Stimulated activated CD8-positive, alpha-beta memory T cell treated with anti-CD3 and anti-CD28 coated beads, Interleukin-2, amount 100 ng/mL, for 1 hour (primary cell): ENCODE results near the gene TPRA1.

ENCODE experiments used
- DNase-seq, 2 donors: peaks; one replicate each; pipeline ENCODE4 v3.0.0-alpha.2; 2020; ENCODE audit warnings: low read depth in 2 of 2

Gene TPRA1

GRCh38 chr3:127590282-127590592 is 296 bp downstream of the TPRA1 start:
- DNase-seq, result peak in 1 of 2 donors; percentile 15

DNA sequence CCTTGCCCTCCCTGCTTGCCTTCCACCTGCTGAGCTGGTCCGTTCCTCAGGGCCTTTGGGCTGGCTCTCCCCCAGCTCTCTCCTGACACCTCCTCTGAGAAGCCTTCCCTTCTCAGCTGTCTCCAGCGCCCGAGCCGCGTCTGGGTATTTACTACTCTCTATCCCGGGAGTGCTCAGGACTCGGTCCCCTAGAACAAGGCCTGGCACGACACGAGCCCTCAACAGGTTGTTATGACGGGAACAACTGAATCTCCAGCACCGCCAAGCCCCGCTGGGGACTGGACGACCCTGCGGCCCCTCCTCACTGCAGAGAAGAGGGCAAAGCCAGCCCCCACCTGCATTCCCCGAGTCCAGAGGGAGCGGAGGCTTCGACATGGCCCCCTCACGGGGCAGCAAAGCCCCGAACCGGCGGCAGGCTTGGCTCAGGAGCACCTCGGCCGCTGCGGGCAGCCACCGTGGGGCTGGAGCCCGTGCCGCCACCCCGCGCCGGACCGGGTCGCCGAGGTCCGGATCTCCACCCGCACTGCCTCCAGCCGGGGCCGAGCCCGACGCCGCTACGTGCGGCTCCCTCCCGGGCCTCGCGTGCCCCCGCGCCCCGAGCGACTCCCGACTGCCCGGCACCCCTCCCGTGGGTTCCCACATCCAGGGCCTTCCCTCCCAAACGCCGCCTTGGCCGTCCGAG is 792 bp downstream of the TPRA1 start:
- no peak for DNase-seq

- DNase-seq, result no peak
These were observed 1.5 kb downstream of the TPRA1 start for GRCh38 chr3:127588806-127589577.

- no peak for DNase-seq
These were observed 2.7 kb downstream of the TPRA1 start for GRCh38 chr3:127587876-127588275.

DNA sequence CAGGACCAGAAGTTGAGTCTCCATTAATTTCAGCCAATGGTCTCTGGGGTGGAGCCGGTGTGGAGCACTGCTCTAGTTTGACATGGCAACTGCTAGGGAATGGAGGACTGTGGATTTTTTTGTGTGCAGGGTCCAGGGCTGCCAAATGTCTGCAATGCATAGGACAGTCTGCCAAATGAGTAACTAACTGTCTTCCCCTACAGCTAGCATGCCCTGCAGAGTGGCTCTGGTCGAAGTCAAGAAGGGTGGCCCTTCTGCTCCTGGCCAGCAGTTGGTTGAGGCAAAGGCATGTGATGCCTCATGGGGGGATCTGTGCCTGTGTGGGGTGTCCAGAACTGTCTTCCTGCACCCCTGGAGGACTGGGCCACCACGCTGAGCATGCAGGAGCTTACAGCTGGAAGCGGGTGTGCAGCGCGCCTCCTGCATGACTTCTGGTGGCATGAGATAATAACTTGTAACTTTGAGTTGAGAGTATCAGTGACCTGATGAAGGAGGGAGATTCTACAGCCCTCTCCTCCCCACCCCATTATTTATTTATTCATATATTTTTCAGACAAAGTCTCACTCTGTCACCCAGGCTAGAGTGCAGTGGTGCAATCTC is 4.6 kb downstream of the TPRA1 start:
- DNase-seq, result no peak

DNA sequence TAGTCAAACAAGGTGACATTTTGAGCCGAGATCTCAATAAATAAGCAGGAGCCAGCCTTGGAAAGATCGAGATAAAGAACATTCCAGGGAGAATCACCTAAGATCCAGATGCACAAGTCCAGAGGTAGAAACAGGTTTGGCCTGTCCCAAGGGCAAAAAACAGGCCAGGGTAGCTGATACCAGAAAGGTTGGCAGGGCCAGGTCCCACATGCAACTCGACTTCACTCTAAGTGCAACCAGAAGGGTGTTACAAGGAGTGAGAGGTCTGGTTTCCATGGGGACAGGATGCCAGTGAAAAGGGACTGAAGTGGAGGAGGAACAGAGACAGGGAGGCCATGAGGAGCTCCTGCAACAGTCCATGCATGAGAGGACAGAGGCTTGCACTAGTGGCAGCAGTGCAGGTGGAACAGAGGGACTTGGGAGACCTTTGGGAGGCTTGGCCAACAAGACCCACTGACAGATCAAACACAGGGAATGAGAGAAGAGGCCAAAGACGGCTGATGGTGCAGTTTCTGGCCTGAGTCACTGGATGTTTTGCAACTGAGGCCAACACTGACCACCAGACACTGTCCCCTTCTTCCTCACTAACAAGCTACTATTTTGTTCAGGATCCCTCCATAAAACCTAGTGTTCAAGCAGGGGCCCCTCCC is 5.2 kb downstream of the TPRA1 start:
- DNase-seq, result no peak

DNA sequence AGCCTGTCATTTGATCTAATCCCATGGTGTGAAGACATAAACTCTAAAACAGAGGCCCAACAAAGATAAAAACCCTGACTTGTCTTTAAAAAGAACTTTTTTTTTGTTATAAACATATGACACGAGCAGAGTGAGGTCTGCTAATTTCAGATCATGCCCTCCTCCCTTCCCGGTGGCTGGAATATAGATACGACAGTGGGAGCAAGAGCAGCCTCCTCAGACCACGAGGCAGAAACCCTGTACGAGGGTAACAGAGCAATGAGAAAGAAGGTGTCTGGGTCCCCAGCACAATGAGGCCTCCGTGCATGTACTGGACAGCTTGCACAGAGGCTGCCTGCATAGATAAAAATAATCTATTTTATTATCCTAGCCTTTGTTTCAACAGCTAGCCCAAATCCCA is 5.8 kb downstream of the TPRA1 start:
- DNase-seq, result no peak

DNA sequence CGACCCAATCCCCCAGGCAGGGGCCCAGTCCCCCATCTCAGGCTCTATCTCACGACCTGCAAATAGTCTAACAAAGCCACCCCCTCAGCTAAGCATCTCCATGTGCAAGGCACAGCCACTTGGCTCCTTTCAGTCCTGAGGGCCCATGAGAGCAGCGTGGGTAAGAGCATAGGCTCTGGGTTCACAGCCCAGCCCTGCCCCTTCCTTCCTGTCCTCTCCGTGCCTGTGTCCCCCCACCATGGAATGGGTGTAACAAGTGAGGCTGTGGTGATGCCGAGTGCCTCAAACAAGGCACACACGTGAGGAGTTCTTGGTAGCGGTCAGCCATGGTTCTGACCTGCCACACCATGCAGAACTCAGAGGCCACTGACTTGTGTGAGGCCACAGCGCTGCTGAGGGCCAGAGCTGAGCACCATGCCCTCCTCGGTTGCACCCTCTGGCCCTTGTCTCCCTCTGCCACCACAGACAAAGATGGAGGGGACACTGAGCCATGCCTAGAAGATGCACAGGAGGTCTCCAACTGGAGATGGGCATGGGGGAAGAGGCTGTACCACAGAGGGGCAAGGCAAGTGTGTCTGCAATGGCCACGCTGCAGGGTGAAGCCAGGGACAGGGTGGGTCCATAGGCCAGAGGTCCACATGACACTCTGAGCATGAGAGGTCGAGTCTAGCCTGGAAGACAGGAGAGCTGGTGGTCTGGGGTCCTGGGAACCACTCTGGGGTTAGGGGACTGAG is 10.0 kb downstream of the TPRA1 start:
- DNase-seq, result no peak

GRCh38 chr3:127578802-127579201 is 11.7 kb downstream of the TPRA1 start:
- DNase-seq, result no peak

GRCh38 chr3:127578168-127578567 is 12.4 kb downstream of the TPRA1 start:
- no peak for DNase-seq

GRCh38 chr3:127577448-127577847 is 13.1 kb downstream of the TPRA1 start:
- DNase-seq, result no peak

DNA sequence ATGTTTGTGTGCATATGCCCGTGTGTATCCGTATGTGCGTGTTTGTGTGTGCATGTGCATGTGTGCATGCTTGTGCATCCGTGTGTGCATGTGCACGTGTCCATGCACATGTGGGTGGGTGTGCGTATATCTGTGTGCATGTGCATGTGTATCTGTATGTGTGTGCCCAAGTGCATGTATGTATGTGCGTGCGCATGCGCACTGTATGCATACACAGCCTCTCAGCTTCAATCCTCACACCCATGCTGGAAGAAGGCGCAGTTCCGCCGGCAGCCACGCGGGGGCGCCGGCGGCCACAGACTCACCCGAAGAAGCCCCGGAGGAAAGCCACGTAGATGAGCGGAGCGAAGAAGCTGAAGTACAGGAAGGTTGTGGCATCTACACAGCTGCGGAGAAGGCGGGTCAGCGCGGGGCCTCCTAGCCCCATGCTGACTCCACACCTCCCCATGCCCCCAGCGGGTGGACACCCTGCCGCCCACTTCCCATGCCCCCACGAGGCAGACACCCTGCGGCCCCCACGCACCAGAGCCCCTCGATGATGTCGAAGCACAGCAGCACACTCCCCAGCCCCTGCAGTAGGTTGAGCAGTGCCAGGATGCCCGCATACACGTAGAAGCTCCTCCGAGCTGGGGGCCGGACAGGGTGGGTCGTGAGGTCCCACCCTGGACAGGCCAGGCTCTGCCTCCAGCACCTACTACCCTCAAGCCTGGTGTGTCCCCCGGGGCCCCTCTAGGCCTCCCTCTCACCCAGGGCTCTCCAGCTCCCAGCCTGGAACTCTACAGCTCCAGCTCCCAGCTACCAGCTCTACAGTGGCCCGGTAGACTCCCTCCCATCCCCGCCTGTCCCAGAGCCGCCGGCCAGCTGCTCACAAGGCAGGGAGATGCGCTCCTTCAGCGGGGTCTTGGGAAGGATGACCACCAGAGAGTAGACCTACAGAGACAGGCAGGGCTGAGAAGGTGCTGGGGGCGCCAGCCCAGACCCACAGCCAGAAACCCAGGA is 15.4 kb downstream of the TPRA1 start:
- peak; percentile 64 to 71 for DNase-seq

DNA sequence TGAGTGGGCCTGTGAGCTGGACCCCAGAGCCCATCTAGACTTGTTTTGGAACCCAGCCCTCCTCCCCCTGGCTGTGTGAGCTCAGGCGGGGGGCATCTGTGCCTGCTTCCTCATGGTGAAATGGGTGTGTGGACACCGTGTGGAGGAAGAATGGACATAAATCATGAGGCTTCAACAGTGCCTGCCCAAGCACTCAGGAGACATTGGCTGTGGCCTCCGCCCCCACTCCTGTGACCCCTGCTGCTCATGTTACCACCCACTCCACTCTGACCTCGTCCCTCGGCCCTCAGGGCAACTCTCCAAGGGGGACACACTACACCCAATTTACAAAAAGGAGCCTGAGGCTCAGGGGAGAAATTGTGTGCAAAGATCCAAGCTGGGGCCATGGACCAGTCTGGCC is 16.6 kb downstream of the TPRA1 start:
- DNase-seq, result no peak

- no peak for DNase-seq
These were observed 17.1 kb downstream of the TPRA1 start for GRCh38 chr3:127573401-127573800.

GRCh38 chr3:127572735-127573134 is 17.8 kb downstream of the TPRA1 start:
- DNase-seq, result no peak

DNA sequence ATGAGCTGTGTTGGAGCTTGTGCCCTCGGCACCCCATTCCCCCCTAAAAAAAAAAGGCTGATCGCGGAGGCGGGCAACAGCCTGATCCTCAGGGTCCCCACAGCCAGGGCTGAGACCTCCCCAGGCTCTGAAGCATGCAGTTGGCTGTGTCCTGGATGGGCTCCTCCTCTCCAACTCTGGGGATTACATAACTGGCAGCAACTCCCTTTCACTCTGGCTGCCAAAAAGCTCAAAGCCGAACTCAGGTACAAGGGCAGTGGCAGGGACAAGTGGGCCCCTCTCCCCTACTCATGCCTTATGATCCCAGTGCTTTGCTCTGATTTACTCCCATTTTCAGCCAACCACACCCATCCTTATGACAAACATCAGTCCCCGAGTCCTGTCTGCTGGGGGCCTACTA is 18.3 kb downstream of the TPRA1 start:
- no peak for DNase-seq

DNA sequence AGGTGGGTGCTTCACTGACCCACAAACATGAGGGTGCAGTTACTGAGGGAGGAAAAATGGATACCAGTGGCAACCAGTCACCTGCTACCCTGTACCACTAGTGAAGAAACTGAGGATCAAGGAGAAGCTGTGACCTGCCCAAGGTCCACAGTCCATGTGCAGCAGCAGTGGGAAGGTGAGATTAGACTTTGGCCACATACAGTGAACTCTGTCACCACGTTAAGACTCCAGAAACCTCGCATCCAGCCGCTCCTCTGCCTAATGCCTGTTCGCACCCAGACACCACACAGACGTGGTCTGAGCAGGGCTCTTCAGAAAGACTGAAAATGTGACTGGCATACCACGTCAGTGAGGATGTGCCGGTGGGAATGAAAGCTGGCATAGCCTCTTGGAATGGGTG is 20.0 kb downstream of the TPRA1 start:
- DNase-seq, result no peak

- DNase-seq, result no peak
These were observed 21.4 kb downstream of the TPRA1 start for GRCh38 chr3:127569160-127569559.

- DNase-seq, result no peak
These were observed 21.9 kb downstream of the TPRA1 start for GRCh38 chr3:127568586-127568985.

- DNase-seq, result no peak
These were observed 23.7 kb downstream of the TPRA1 start for GRCh38 chr3:127566833-127567232.

DNA sequence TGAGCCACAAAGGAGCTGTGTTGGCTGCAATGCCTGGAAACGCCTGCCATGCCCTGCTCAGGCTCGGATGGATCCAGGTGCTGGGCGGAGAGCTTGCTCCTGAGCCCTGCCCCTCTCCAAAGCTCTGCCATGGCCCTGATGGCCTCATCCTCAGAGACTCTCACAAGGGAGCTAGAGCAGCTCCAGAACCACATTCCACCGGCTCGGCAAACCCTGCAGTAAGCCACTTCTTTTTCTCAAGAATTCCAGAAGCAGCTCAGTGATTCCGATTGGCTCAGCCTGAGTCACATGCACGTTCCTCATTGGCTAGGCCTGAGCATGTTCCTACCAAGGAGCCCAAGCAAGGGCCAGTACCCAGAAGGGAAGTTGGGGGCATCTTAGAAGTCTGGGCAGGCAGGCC is 24.8 kb downstream of the TPRA1 start:
- no peak for DNase-seq
